ENCODE results near the gene CCSER2. TPM values are rescaled to one million over a fixed set of nuclear protein-coding genes. Genes with fewer than 3 reads are reported as not detected.
"Not testable (repeated sequence)": the region's sequence is repeated elsewhere in the genome, so short reads cannot be mapped to it uniquely, and the experiment has no call there.

The CCSER2 gene
- total RNA-seq, 1 donor from 2014 or later, result 75.4 TPM

- DNase-seq (ENCODE audit: low spot score), result no peak
Observed at GRCh38 chr10:84391326-84391725, 62.9 kb downstream of the CCSER2 start.

- DNase-seq (ENCODE audit: low spot score), result no peak
Observed at GRCh38 chr10:84392181-84392580, 63.8 kb downstream of the CCSER2 start.

- no peak for DNase-seq (ENCODE audit: low spot score)
Observed at GRCh38 chr10:84395581-84395980, 67.2 kb downstream of the CCSER2 start.

- DNase-seq (ENCODE audit: low spot score), result no peak
Observed at GRCh38 chr10:84397735-84398144, 69.4 kb downstream of the CCSER2 start.

- DNase-seq (ENCODE audit: low spot score), result no peak
Observed at GRCh38 chr10:84398696-84399095, 70.3 kb downstream of the CCSER2 start.

GRCh38 chr10:84401854-84402611 is 73.6 kb downstream of the CCSER2 start:
- DNase-seq (ENCODE audit: low spot score), result no peak

GRCh38 chr10:84404783-84405182 is 76.4 kb downstream of the CCSER2 start:
- DNase-seq (ENCODE audit: low spot score), result no peak

GRCh38 chr10:84405662-84406061 is 77.3 kb downstream of the CCSER2 start:
- no peak for DNase-seq (ENCODE audit: low spot score)

- DNase-seq (ENCODE audit: low spot score), result no peak
Observed at GRCh38 chr10:84406561-84406960, 78.2 kb downstream of the CCSER2 start.

GRCh38 chr10:84407388-84408049 is 79.1 kb downstream of the CCSER2 start:
- DNase-seq (ENCODE audit: low spot score), result no peak

GRCh38 chr10:84412482-84412881 is 84.1 kb downstream of the CCSER2 start:
- no peak for DNase-seq (ENCODE audit: low spot score)

GRCh38 chr10:84414110-84414509 is 85.7 kb downstream of the CCSER2 start:
- not testable (repeated sequence) for DNase-seq (ENCODE audit: low spot score)

GRCh38 chr10:84415539-84416244 is 87.3 kb downstream of the CCSER2 start:
- no peak for DNase-seq (ENCODE audit: low spot score)

GRCh38 chr10:84416245-84416555 is 87.8 kb downstream of the CCSER2 start:
- no peak for DNase-seq (ENCODE audit: low spot score)

- no peak for DNase-seq (ENCODE audit: low spot score)
Observed at GRCh38 chr10:84423719-84424118, 95.3 kb downstream of the CCSER2 start.

- peak; percentile 87 for DNase-seq (ENCODE audit: low spot score)
Observed at GRCh38 chr10:84424731-84425167, 96.4 kb downstream of the CCSER2 start.

- no peak for DNase-seq (ENCODE audit: low spot score)
Observed at GRCh38 chr10:84427903-84428650, 99.7 kb downstream of the CCSER2 start.

GRCh38 chr10:84428711-84429110 is 100.3 kb downstream of the CCSER2 start:
- no peak for DNase-seq (ENCODE audit: low spot score)

GRCh38 chr10:84429926-84430520 is 101.6 kb downstream of the CCSER2 start:
- no peak for DNase-seq (ENCODE audit: low spot score)

- no peak for DNase-seq (ENCODE audit: low spot score)
Observed at GRCh38 chr10:84432891-84433290, 104.5 kb downstream of the CCSER2 start.

- no peak for DNase-seq (ENCODE audit: low spot score)
Observed at GRCh38 chr10:84440781-84441180, 112.4 kb downstream of the CCSER2 start.

All from ureter (tissue), 1 donor.